GM19455 (cell line): ENCODE measurements around the gene ZNF256.

Experiments used
- ATAC-seq: cut with Tn5 transposase; IDR thresholded peaks from one replicate; pipeline ENCODE4 v1.9.1; 2021; ENCODE audit not compliant: unreplicated experiment

The ZNF256 gene

GRCh38 chr19:57900311-57900710 lies 47.2 kb downstream of the ZNF256 start:
- ATAC-seq = no peak
